22Rv1 (cell line): ENCODE measurements around the gene ICAM5.

ENCODE experiments used
- H3K27ac ChIP-seq: fragments of 450-650 bp; 2 replicates; pipeline ENCODE4 v1.5.1; 2017
- ZFX ChIP-seq: fragments of 450-650 bp; IDR thresholded peaks from 2 replicates; pipeline ENCODE4 v1.6.1; 2017; ENCODE audit warnings: antibody characterized with exemption, borderline replicate concordance
- TF ChIP-seq, protein P1 (sequence below): fragments of 450-650 bp; IDR thresholded peaks from 2 replicates; pipeline ENCODE4 v1.5.1; 2017; ENCODE audit warnings: mild to moderate bottlenecking

ICAM5 gene

GRCh38 chr19:10315335-10316214 is 25.8 kb downstream of the ICAM5 start, which contains the start of gene FDX2:
Gene FDX2 (minus strand): TSS chr19:10316015. CDS start chr19:10315996, 19 bp downstream.
- peak within 1 kb of the TSS; percentile 80 for H3K27ac ChIP-seq
- TF ChIP-seq ZFX: no peak
- TF ChIP-seq, protein P1, sequence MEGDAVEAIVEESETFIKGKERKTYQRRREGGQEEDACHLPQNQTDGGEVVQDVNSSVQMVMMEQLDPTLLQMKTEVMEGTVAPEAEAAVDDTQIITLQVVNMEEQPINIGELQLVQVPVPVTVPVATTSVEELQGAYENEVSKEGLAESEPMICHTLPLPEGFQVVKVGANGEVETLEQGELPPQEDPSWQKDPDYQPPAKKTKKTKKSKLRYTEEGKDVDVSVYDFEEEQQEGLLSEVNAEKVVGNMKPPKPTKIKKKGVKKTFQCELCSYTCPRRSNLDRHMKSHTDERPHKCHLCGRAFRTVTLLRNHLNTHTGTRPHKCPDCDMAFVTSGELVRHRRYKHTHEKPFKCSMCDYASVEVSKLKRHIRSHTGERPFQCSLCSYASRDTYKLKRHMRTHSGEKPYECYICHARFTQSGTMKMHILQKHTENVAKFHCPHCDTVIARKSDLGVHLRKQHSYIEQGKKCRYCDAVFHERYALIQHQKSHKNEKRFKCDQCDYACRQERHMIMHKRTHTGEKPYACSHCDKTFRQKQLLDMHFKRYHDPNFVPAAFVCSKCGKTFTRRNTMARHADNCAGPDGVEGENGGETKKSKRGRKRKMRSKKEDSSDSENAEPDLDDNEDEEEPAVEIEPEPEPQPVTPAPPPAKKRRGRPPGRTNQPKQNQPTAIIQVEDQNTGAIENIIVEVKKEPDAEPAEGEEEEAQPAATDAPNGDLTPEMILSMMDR: no peak

- H3K27ac ChIP-seq: peak overlapping the region; percentile 80
- TF ChIP-seq ZFX: no peak
- TF ChIP-seq, protein P1: no peak
Measured at GRCh38 chr19:10316229-10317044, 26.7 kb downstream of the ICAM5 start.

GRCh38 chr19:10317045-10317856 is 27.5 kb downstream of the ICAM5 start:
- TF ChIP-seq ZFX: no peak
- TF ChIP-seq, protein P1: no peak
- H3K27ac ChIP-seq: peak overlapping the region; percentile 80

- no peak for TF ChIP-seq ZFX
- TF ChIP-seq, protein P1: no peak
- H3K27ac ChIP-seq: no peak overlapping the region
Measured at GRCh38 chr19:10317857-10318462, 28.2 kb downstream of the ICAM5 start.

- no peak overlapping the region for H3K27ac ChIP-seq
- no peak for TF ChIP-seq ZFX
- TF ChIP-seq, protein P1: no peak
Measured at GRCh38 chr19:10318807-10319682, 29.3 kb downstream of the ICAM5 start.
